Measurements from ENCODE around the gene TLDC2.
"Not testable (repeated sequence)": the region's sequence is repeated elsewhere in the genome, so short reads cannot be mapped to it uniquely, and the experiment has no call there.

The TLDC2 gene

GRCh38 chr20:36893801-36894200 is 17.9 kb downstream of the TLDC2 start:
- Histone ChIP-seq H3K27ac (replicated peaks) (no peak overlapping the region), H3K4me3 (replicated peaks; ENCODE audit: insufficient read depth, low read length) (no peak overlapping the region), H3K27me3 (ENCODE audit: insufficient read depth, poor library complexity, severe bottlenecking) (no peaks in the 10 kb centered on the region)
- TF ChIP-seq GABPA (IDR thresholded peaks at IDR 0.05; ENCODE audit: low read depth) (no peak), SPI1 (IDR thresholded peaks at IDR 0.05; ENCODE audit: borderline replicate concordance, low read depth) (no peak), POLR2AphosphoS5 (IDR thresholded peaks at IDR 0.05; ENCODE audit: low read depth) (no peak), CTCF (IDR thresholded peaks at IDR 0.05; ENCODE audit: insufficient read depth, low read length) (no peak), REST (IDR thresholded peaks at IDR 0.05; ENCODE audit: insufficient replicate concordance, low read depth) (no peak)
- DNase-seq (ENCODE audit: low read depth in 1 of 2, low spot score in 1 of 2) = no peak

DNA sequence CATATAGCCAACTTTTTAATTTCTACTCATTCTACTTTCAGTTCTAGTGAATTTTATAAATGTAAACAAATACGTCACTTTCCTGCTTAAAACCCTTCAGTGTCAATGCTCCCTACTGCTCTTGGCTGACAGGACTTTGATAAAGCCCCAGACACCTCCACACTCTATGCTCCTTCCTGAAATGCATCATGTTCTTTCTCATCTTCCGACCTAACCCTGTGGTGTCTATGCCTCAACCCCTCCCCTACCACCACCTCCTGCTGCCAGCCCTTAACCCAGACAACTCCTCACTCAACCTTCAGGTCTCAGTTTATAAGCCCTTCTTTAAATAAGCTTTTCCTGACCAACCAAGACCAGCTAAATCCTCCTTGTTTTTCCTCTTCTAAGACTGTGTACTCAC is 19.1 kb downstream of the TLDC2 start:
- no peaks in the 10 kb centered on the region for H3K27me3 ChIP-seq (ENCODE audit: insufficient read depth, poor library complexity, severe bottlenecking)
- TF ChIP-seq SPI1 (IDR thresholded peaks at IDR 0.05; ENCODE audit: borderline replicate concordance, low read depth) = no peak
- no peak for TF ChIP-seq POLR2AphosphoS5 (IDR thresholded peaks at IDR 0.05; ENCODE audit: low read depth)
- no peak for TF ChIP-seq GABPA (IDR thresholded peaks at IDR 0.05; ENCODE audit: low read depth)
- no peak for TF ChIP-seq REST (IDR thresholded peaks at IDR 0.05; ENCODE audit: insufficient replicate concordance, low read depth)
- no peak for TF ChIP-seq CTCF (IDR thresholded peaks at IDR 0.05; ENCODE audit: insufficient read depth, low read length)
- H3K4me3 ChIP-seq (replicated peaks; ENCODE audit: insufficient read depth, low read length) = no peak overlapping the region
- no peak overlapping the region for H3K27ac ChIP-seq (replicated peaks)
- no peak for DNase-seq (ENCODE audit: low read depth in 1 of 2, low spot score in 1 of 2)

DNA sequence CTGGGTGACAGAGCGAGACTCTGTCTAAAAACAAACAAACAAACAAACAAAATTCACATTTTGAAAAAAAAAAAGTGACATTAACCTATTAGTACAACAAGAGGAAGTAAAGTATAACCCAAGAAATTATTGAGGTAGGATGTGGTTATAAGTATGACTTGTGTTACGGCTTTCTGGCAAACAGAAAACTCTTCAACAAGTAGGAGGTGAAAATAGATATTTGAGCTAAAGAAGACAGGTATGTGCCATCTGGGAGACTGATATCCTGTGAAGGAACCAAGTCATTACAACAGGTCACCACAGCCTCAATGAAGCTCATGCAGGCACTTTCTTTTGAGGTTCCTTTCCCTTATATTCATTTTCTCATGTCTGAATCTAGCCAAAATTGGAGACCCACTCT is 28.8 kb downstream of the TLDC2 start:
- Histone ChIP-seq H3K27me3 (ENCODE audit: insufficient read depth, poor library complexity, severe bottlenecking) (no peaks in the 10 kb centered on the region), H3K27ac (replicated peaks) (no peak overlapping the region), H3K4me3 (replicated peaks; ENCODE audit: insufficient read depth, low read length) (no peak overlapping the region)
- TF ChIP-seq CTCF (IDR thresholded peaks at IDR 0.05; ENCODE audit: insufficient read depth, low read length) (no peak), REST (IDR thresholded peaks at IDR 0.05; ENCODE audit: insufficient replicate concordance, low read depth) (no peak), GABPA (IDR thresholded peaks at IDR 0.05; ENCODE audit: low read depth) (no peak), POLR2AphosphoS5 (IDR thresholded peaks at IDR 0.05; ENCODE audit: low read depth) (no peak), SPI1 (IDR thresholded peaks at IDR 0.05; ENCODE audit: borderline replicate concordance, low read depth) (no peak)
- DNase-seq (ENCODE audit: low read depth in 1 of 2, low spot score in 1 of 2) = no peak

- H3K27me3 ChIP-seq (ENCODE audit: insufficient read depth, poor library complexity, severe bottlenecking); DNase-seq (ENCODE audit: low read depth in 1 of 2, low spot score in 1 of 2); H3K27ac ChIP-seq (replicated peaks); H3K4me3 ChIP-seq (replicated peaks; ENCODE audit: insufficient read depth, low read length): not testable (repeated sequence)
These were observed 29.6 kb downstream of the TLDC2 start for GRCh38 chr20:36905566-36905965.

DNA sequence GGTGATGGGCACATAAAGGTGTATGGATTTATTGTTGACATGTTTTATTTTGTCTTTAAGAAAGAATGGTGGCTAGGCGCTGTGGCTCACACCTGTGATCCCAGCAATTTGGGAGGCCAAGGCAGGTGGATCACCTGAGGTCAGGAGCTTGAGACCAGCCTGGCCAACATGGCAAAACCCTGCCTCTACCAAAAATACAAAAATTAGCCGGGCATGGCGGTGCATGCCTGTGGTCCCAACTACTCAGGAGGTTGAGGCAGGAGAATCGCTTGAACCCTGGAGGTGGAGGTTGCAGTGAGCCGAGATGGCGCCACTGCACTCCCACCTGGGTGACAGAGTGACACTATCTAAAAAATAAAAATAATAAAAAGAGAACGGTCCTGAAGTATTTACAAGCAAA is 30.1 kb downstream of the TLDC2 start:
- not testable (repeated sequence) for H3K4me3 ChIP-seq (replicated peaks; ENCODE audit: insufficient read depth, low read length); DNase-seq (ENCODE audit: low read depth in 1 of 2, low spot score in 1 of 2); H3K27ac ChIP-seq (replicated peaks); H3K27me3 ChIP-seq (ENCODE audit: insufficient read depth, poor library complexity, severe bottlenecking)
